Thoracic aorta (tissue), 2 donors: ENCODE results near the gene PARP15. TPM values are rescaled to one million over a fixed set of nuclear protein-coding genes. Genes with fewer than 3 reads are reported as not detected.

ENCODE experiments used
- ATAC-seq: fragments of 150-250 bp; one replicate; pipeline ENCODE4 v1.8.0; 2017; ENCODE audit warnings: low read depth; ENCODE audit not compliant: insufficient number of reproducible peaks, low FRiP score
- DNase-seq: peaks from one replicate; pipeline ENCODE4 v3.0.0-alpha.2; 2020; ENCODE audit warnings: low spot score
- H3K27ac ChIP-seq, 2 donors: fragments of 200-600 bp; sonication (generic); 1 replicate in 1 of 2; 2 replicates in 1 of 2; pipeline ENCODE4 v1.5.1; 2016; ENCODE audit warnings: mild to moderate bottlenecking in 2 of 2, moderate library complexity in 2 of 2
- H3K27me3 ChIP-seq: fragments of 200-600 bp; sonication (generic); replicated peaks from 2 replicates; pipeline ENCODE4 v1.6.0; 2016; ENCODE audit warnings: mild to moderate bottlenecking; ENCODE audit not compliant: insufficient read depth
- H3K36me3 ChIP-seq: fragments of 200-600 bp; sonication (generic); one replicate; pipeline ENCODE4 v1.5.1; 2016
- H3K4me1 ChIP-seq, 2 donors: fragments of 200-600 bp; sonication (generic); 1 replicate in 1 of 2; 2 replicates in 1 of 2; pipeline versions ENCODE4 v1.5.1 to v1.6.0; 2016; ENCODE audit warnings: low read depth in 2 of 2, mild to moderate bottlenecking in 1 of 2; ENCODE audit not compliant: control insufficient read depth in 1 of 2
- H3K4me3 ChIP-seq: fragments of 200-600 bp; sonication (generic); 2 replicates; pipeline ENCODE4 v1.5.1; 2016; ENCODE audit warnings: mild to moderate bottlenecking
- H3K9me3 ChIP-seq: fragments of 200-600 bp; sonication (generic); 2 replicates; pipeline ENCODE4 v1.5.1; 2016
- total RNA-seq, 2 donors: library from RNA; depleted of rRNA; stranded (reverse); fragments of >200 nt; gene quantifications; one replicate each; pipeline versions ENCODE4 v1.1.0 to v1.2.3, GENCODE V29; 2016
- TF ChIP-seq, protein P1 (sequence below): fragments of 200-600 bp; sonication (generic); IDR thresholded peaks from one replicate; pipeline ENCODE4 v1.5.1; 2019; ENCODE audit warnings: antibody characterized with exemption

Gene PARP15
- total RNA-seq, 2 donors from 2014 or later: 4.0 to 4.1 TPM

DNA sequence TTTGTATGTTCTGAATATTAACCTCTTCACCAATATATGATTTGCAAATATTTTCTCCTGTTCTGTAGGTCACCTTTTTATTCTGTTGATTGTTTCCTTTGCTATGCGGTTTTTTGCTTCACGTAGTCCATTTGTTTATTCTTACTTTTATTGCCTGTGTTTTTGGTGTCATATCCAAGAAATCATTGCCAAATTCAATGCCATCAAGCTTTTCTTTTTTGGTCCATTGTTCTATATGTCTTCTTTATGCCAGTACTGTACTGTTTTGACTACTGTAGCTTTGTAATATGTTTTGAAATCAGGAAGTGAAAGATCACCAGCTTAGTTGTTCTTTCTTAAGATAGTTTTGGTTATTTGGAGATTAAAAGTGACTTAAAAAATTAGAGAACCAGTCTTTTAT is 4.2 kb downstream of the PARP15 start:
- TF ChIP-seq, protein P1, sequence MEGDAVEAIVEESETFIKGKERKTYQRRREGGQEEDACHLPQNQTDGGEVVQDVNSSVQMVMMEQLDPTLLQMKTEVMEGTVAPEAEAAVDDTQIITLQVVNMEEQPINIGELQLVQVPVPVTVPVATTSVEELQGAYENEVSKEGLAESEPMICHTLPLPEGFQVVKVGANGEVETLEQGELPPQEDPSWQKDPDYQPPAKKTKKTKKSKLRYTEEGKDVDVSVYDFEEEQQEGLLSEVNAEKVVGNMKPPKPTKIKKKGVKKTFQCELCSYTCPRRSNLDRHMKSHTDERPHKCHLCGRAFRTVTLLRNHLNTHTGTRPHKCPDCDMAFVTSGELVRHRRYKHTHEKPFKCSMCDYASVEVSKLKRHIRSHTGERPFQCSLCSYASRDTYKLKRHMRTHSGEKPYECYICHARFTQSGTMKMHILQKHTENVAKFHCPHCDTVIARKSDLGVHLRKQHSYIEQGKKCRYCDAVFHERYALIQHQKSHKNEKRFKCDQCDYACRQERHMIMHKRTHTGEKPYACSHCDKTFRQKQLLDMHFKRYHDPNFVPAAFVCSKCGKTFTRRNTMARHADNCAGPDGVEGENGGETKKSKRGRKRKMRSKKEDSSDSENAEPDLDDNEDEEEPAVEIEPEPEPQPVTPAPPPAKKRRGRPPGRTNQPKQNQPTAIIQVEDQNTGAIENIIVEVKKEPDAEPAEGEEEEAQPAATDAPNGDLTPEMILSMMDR: no peak
- DNase-seq: no peak
- no peak overlapping the region for H3K27ac ChIP-seq
- ATAC-seq: no peak
- no peaks in the 10 kb centered on the region for H3K27me3 ChIP-seq
- H3K9me3 ChIP-seq: peaks cover 13% of the 10 kb centered on the region
- H3K4me1 ChIP-seq: no peaks in the 10 kb centered on the region
- no peak overlapping the region for H3K4me3 ChIP-seq
- H3K36me3 ChIP-seq: no peaks in the 10 kb centered on the region

DNA sequence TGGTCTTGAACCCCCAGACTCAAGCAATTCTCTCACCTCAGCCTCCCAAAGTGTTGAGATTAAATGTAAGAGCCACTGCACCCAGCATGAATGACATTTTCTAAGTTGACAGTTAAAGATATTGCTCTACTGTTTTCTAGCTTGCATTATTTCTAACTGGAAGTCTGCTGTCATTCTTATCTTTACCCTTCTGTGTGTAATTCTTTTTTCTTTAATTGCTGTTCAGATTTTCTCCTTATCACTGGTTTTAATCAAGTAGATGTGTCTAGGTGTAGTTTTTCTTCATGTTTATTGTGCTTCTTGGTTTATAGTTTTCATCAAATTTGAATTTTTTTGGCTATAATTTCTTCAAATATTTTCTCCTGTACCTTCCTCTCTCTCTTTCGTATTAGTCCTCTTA is 4.9 kb downstream of the PARP15 start:
- TF ChIP-seq, protein P1: no peak
- DNase-seq: no peak

DNA sequence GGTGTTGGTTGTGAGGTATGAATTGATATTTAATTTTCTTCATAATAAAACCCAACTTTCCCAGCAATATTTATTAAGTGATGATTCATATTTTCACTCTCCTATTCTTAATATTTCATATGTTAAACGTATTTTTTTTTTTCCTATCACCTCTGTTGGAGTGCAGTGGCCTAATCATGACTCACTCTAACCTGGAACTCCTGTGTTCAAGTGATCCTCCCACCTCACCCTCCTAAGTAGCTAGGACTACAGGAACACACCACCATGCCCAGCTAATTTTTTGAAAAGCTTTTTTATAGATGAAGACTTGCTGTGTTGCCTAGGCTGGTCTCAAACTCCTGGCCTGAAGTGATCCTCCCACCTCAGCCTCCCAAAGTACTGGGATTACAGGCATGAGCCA is 8.6 kb downstream of the PARP15 start:
- ATAC-seq (no peak), DNase-seq (no peak)
- Histone ChIP-seq H3K27me3 (no peaks in the 10 kb centered on the region), H3K27ac (no peak overlapping the region), H3K36me3 (no peaks in the 10 kb centered on the region), H3K4me1 (no peaks in the 10 kb centered on the region), H3K9me3 (peaks cover 13% of the 10 kb centered on the region), H3K4me3 (no peak overlapping the region)
- TF ChIP-seq, protein P1: no peak

More for the DNA sequence above, 4.9 kb downstream of the PARP15 start:
- ATAC-seq: no peak
- Histone ChIP-seq H3K9me3 (peaks cover 13% of the 10 kb centered on the region), H3K27ac (no peak overlapping the region), H3K36me3 (no peaks in the 10 kb centered on the region), H3K4me3 (no peak overlapping the region), H3K4me1 (no peaks in the 10 kb centered on the region), H3K27me3 (no peaks in the 10 kb centered on the region)

DNA sequence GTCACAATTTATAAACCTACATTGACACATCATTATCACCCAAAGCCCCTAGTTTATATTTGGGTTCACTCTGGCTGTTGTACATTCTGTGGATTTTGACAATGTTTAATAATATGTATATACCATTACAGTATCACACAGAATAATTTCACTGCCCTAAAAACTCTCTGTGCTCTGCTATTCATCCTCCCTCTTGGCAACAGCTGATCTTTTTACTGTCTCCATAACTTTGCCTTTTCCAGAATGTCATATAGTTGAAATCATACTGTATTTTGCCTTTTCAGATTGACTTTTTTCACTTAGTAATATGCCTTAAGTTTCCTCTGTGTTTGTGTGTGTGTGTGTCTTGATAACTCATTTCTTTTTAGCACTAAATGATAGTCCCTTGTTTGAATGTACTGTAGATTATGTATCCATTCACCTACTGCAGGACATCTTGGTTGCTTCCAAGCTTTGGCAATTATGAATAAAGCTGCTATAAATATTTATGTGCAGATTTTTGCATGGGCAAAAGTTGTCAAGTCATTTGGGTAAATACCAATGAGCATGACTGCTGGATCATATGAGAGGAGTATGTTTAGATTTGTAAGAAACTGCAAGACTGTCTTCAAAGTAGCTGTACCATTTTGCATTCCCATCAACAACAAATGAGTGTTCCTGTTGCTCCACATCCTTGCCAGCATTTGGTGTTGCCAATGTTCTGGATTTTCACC is 9.5 kb downstream of the PARP15 start:
- DNase-seq (no peak), ATAC-seq (no peak)
- Histone ChIP-seq H3K4me3 (no peak overlapping the region), H3K27me3 (no peaks in the 10 kb centered on the region), H3K4me1 (no peaks in the 10 kb centered on the region), H3K9me3 (peaks cover 8% of the 10 kb centered on the region), H3K36me3 (no peaks in the 10 kb centered on the region), H3K27ac (no peak overlapping the region)
- TF ChIP-seq, protein P1: no peak

DNA sequence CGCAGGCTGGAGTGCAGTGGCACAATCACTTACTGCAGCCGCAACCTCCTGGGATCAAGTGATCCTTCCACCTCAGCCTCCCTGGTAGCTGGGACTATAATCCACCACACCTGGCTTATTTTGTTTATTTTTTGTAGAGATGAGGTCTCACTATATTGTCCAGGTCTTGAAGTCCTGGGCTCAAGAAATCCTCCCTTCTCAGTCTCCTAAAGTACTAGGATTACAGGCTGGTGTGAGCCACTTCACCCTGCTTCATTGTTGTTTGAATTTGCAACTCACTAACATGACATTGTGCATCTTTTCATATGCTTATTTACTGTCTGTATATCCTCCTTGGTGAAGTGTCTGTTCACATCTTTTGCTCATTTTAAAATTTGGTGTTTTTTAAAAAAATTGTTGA is 10.1 kb downstream of the PARP15 start:
- Histone ChIP-seq H3K4me3 (no peak overlapping the region), H3K27me3 (no peaks in the 10 kb centered on the region), H3K36me3 (no peaks in the 10 kb centered on the region), H3K9me3 (peaks cover 1% of the 10 kb centered on the region), H3K4me1 (no peaks in the 10 kb centered on the region), H3K27ac (no peak overlapping the region)
- no peak for DNase-seq
- TF ChIP-seq, protein P1: no peak
- ATAC-seq: no peak
